GM12892 (cell line): ENCODE results near the gene PTAR1.

ENCODE experiments used
- DNase-seq: peaks from one replicate; pipeline ENCODE4 v3.0.0; 2011; ENCODE audit not compliant: insufficient read length
- FAIRE-seq: peaks from 2 replicates; lab custom pipeline; 2011; peaks lifted over from hg19 to GRCh38; lab: Jason Lieb, UNC
- POLR2A ChIP-seq: IDR thresholded peaks from 2 replicates; pipeline ENCODE4 v1.6.1; 2011; ENCODE audit warnings: low read depth, low read length, control low read depth
- POLR2AphosphoS5 ChIP-seq: IDR thresholded peaks from 2 replicates; pipeline ENCODE4 v1.6.1; 2011; ENCODE audit warnings: low read depth, low read length, control low read depth
- TAF1 ChIP-seq: IDR thresholded peaks from 2 replicates; pipeline ENCODE4 v1.6.1; 2011; ENCODE audit warnings: low read depth, mild to moderate bottlenecking, control low read depth, low read length, borderline replicate concordance

PTAR1 gene

DNA sequence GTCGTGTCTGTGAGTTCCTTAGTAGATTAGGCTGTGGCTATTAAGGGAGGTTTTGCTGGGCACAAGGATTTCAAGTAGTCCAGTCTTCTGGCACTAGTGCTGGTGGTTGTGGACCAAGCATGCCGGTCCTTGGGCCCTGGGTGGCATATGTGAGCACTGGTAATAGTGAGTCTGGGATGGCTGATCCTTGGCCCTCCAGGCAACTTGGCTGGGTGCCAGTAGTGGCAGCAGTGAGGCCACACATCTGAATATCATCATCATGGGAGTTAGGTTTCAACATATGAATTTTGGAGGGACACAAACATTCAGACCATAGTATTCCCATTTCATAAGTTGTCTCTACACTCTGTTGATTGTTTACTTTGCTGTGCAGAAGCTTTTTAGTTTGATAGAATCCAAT, 62.3 kb downstream of the PTAR1 start:
- TF ChIP-seq POLR2AphosphoS5 (no peak), POLR2A (no peak), TAF1 (no peak)
- DNase-seq, result no peak

DNA sequence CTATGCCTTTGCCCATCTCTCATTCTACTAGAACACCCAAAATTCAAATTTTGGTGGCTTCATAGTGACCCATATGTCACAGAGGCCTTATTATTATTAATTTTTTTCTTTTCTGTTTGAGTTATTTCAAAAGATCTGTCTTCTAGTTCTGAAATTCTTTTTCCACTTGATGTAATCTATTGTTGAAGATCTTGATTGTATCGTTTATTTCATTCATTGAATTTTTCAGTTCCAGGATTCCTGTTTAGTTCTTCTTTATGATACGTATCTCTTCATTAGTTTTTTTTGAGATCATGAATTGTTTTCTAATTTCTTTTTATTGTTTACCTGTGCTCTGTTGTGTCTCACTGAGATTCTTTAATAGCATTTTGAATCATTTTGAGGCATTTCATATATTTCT, 63.0 kb downstream of the PTAR1 start:
- no peak for FAIRE-seq
- TF ChIP-seq TAF1 (no peak), POLR2AphosphoS5 (no peak), POLR2A (no peak)
- DNase-seq, result no peak

More for the DNA sequence above, 62.3 kb downstream of the PTAR1 start:
- no peak for FAIRE-seq

DNA sequence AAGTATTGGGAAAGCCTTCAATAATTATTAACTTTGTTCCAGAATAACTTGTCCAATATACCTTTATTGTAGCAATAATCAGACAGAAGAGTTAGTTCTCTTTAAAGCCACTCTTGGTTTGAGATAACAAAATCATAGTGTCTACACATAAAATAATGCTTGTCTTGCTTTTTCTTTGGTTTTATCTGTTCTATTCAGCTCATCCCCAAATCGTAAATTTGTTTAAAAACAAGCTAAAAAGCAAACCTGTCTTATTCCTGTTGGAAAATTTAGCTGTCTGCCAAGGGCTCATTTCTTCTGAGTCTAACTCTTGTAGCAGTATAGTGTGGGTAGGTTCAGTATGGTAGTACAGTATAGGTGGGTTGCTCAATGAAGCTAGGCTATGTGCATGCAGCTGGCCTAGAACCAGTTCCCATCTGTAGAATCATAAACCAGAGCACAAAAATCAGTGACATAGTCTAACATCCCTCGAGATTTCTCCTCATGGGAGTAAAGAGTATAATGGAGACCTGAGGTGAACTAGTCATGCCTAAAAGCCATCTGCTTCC, 69.7 kb downstream of the PTAR1 start:
- DNase-seq (no peak), FAIRE-seq (no peak)
- no peak for TF ChIP-seq POLR2A
- no peak for TF ChIP-seq POLR2AphosphoS5

DNA sequence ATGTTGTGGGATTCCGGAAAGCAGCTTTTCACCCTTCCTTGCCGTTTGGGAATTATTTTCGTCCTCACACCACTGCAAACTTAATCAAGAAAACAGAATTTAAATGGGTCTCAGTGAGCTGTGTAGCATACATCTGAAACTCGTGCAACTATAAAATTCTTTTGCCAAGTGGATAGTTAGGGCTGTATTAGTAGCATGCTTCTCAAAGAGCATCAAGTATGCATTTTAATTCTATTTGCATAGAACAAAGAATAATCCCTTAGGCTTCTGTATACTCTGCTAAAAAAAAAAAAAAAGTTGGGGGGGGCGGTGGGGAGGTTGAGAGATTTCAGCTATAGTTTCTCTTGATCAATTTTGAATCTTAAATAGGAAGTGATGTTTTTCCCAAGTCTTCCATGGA, 75.9 kb downstream of the PTAR1 start:
- no peak for DNase-seq
- no peak for TF ChIP-seq TAF1
- no peak for TF ChIP-seq POLR2A
- no peak for TF ChIP-seq POLR2AphosphoS5
- no peak for FAIRE-seq

DNA sequence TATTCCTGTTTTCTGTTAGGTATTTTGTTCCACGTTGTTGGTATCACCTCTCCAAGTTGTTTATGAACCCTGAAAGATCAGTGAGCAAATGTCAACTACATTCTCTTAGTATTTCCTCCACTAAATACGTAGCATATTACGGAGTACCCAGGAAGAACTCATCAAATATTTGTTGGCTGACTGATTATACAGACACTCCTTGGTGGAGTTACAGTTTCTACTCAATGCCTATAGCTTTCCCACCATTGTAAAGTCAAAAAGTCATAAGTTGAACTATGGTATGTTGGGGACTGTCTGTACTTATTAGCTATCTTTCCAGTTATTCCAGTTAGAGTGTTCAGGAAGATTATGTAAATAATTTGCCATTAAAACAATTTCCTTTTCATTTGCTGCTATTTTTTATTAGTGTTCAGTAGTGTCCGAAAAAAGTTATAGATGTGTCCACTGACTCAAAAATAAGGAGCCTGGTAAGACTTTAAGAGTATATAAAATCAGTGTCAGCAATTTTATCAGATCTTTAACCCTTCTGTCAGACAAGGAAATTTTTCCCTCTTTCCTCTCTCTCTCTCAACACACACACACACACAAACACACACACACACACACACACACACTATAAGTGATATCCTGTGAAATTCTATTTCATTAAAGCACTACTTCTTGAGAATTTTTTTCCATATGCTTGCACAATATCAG, 80.8 kb downstream of the PTAR1 start:
- FAIRE-seq (no peak), DNase-seq (no peak)
- TF ChIP-seq POLR2AphosphoS5, result no peak

DNA sequence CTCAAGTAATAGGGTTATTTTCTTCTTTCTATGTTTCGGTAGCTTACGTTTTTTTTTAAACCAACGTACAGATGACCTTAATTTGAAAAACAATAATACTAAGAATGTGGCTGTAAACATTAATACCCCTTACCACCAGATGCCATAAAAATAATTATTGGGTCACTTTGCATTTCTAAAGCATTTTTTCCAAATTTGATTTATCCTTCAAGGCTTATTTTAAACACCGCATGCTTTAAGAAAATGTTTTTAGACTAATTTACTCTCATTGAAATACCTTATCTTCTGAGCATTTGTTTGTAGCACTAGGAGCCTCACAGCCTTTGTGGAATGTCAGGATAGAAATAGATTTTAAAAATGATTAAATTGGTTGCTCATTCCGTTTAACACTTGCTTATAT, 81.9 kb downstream of the PTAR1 start:
- FAIRE-seq (no peak), DNase-seq (no peak)
- no peak for TF ChIP-seq POLR2A

DNA sequence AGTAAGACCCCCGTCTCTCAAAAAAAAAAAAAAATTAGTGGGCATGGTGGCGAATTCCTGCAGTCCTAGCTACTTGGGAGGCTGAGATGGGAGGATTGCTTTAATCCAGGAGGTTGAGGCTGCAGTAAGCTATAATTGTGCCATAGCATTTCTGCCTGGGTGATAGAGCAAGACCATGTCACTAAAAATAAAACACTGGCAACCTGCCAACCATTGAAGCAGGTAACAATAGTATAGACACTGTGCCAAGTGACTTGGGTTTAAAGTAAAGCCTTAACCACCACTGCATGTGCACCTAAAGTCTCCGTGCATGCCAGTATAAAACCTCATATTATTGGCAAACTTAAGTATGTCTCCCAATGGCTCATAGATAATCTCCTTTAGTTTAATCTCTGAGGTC, 84.2 kb downstream of the PTAR1 start:
- FAIRE-seq (no peak), DNase-seq (no peak)
- TF ChIP-seq TAF1 (no peak), POLR2AphosphoS5 (no peak)

DNA sequence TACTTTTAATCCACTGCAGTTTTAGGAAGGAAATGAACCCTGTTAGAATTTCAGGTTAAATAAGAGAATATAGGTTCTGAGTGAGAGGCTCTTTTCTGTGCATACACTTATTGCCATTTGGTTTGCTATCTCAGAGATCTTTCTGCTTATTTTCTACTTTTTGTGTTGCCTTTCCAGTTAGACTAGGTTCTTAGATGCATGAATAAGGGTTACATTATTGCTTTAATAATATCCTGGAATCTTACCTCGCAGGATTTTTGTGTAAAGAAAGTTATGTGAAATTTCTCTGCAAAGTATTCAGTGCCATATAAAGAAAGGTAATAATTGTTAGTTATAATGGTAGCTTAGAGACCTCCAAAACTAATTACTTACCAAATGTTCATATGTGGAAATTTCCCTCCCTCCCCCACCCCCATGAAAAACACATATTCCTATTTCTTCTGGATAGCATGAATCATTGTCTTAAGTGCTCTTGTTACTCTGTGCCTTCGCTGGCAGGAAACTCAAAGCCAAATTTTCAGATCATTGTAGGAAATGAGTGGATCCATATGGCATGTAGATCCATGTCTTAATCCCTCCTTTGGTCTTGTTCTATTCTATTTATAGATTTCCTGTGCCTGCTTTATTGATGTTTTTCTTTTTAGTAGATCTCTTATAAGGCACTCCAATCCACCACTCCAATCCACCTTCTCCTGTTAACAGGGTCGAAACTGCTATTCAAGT, 84.9 kb downstream of the PTAR1 start:
- TF ChIP-seq POLR2AphosphoS5 (no peak), POLR2A (no peak), TAF1 (no peak)
- no peak for DNase-seq
- FAIRE-seq, result no peak

DNA sequence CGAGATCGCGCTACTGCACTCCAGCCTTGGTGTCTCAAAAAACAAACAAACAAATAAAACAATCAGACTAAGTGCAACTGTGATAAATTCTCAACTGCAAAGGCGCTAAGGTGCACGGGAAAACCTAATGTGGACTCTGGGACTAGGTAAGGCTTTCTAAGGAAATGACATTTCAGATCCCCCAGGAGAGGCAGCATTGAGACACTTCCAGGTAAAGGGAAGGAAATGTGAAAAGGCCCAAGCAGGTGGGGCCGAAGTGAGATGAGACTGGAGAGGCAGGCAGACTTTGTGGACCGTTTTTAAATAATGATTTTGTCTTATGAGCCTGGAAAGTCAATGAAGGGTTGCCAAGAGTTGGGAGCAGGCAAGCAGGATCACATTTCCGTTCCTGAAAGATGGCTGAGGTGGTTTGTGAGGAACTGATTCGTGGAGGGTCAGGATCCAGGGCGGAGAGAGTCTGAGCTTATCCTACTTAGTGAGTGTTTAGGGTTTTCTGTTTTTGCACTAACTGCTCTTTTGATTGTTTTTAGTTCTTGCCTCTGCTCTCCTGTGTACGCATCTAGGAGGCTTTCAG, 85.6 kb downstream of the PTAR1 start:
- FAIRE-seq, result no peak
- DNase-seq, result no peak
- TF ChIP-seq TAF1, result no peak
- TF ChIP-seq POLR2AphosphoS5, result no peak
- TF ChIP-seq POLR2A, result no peak

DNA sequence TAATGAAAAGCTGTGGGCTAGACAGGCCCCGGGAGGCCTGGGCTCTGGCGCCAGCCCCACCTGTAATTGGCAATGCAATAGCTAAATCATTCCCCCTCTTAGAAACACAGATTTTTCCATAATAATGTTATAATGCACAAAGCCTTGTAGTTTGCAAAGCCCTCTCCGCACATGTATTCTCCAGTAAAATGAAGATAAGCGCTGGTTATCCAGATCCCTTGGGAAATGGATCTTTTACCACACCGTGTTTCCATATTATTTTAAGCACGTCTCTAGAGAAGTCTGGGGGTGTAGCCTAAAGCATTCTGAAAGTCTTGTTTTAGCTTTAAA, 86.5 kb downstream of the PTAR1 start:
- no peak for TF ChIP-seq POLR2AphosphoS5
- TF ChIP-seq TAF1, result no peak
- no peak for TF ChIP-seq POLR2A
- no peak for FAIRE-seq
- no peak for DNase-seq

DNA sequence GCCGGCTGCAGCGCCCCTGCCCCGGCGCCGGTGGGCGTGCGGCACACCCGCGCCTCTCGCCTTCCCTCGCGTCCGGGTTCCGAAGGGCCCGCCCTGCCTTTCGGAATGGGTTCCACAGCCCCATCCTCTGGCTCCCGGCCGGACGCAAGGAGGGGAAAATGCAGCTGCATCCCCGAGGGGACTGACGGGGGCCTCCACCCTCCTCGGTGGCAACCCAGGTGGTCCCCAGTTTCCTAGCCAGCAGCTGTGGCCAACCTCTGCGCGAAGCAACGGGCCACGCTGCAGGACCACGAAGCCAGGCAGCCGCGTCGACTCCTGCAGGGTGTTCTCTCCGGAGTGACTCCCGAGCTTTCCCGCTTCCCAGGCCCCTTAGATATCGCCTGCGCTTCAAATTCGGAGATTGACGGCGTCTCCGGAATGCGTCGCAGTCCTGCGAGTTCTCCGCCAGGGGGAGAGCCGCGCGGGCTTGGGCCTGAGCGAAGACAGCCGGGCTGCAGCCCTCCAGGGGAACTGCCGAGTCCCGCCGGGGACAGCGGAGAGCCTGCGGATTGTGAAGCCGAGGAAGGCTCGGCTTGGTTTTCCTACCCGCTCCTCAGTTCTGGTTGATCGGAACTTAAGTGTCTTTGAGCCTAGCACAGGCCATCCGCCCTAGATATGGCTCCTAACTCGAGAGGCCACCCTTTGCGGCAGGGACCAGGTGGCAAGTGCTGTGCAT, 87.1 kb downstream of the PTAR1 start:
- peak; percentile 87 for FAIRE-seq
- TF ChIP-seq POLR2AphosphoS5 (no peak), TAF1 (no peak), POLR2A (no peak)
- peak; percentile 61 for DNase-seq

DNA sequence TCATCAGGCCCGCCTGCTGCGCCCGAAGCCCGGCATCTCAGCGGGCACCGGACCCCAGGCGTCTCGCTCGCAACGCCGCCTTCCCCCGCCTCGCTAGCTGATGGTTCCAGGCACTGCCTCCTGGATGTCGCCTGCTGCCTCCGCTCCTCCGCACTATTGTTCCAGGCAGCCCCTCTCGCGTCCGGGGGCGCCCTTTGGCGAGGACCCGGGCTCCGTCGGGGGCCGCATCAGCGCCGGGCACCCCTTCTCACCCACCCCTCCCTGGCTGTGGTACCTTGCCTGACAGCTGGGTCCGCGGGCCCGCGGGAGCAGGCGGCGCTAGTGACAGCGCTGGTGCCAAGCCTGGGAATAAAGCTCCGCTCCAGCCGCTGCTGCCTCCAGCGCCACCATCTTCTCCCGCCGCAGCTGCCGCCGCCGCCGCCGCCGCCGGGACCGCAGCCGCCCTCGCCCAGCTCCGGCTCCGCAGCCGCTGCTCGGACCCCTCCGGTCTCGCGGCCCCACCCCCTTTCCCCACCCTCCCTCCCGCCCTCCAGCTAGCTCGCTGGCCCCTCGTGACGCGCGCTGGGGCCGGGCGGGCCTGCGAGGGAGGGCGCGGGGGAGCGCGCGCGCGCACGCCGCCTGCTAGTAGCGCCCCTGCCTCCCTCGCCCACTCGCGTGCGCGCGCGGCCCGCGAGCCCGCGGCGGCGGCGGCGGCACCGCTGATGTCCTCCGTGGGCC, 87.8 kb downstream of the PTAR1 start, which contains the start of gene APBA1:
Gene APBA1 (minus strand): TSS at position 493 of the 717 bp plus-strand sequence.
- FAIRE-seq (no peak), DNase-seq (peak; percentile 25)
- TF ChIP-seq TAF1, result no peak
- TF ChIP-seq POLR2AphosphoS5, result no peak
- no peak for TF ChIP-seq POLR2A
